HG03442 (cell line): ENCODE measurements around the gene SUMO2.
"Not testable (repeated sequence)": the region's sequence is repeated elsewhere in the genome, so short reads cannot be mapped to it uniquely, and the experiment has no call there.

Source experiments
- ATAC-seq: cut with Tn5 transposase; IDR thresholded peaks from one replicate; pipeline ENCODE4 v1.9.1; 2021; ENCODE audit warnings: mild to moderate bottlenecking, moderate library complexity; ENCODE audit not compliant: unreplicated experiment

Gene SUMO2

GRCh38 chr17:75146592-75146991 lies 36.2 kb downstream of the SUMO2 start:
- no peak for ATAC-seq

GRCh38 chr17:75144816-75145512 lies 37.8 kb downstream of the SUMO2 start:
- no peak for ATAC-seq

- ATAC-seq: no peak
Observed at GRCh38 chr17:75142236-75142971, 40.4 kb downstream of the SUMO2 start.

- ATAC-seq: no peak
Observed at GRCh38 chr17:75138519-75138918, 44.2 kb downstream of the SUMO2 start.

- ATAC-seq: not testable (repeated sequence)
Observed at GRCh38 chr17:75137762-75138161, 45.0 kb downstream of the SUMO2 start.

GRCh38 chr17:75135946-75136345 lies 46.8 kb downstream of the SUMO2 start:
- no peak for ATAC-seq

- ATAC-seq: no peak
Observed at GRCh38 chr17:75135452-75135851, 47.3 kb downstream of the SUMO2 start.

GRCh38 chr17:75133607-75134347 lies 49.0 kb downstream of the SUMO2 start:
- ATAC-seq: not testable (repeated sequence)

GRCh38 chr17:75133001-75133400 lies 49.8 kb downstream of the SUMO2 start:
- no peak for ATAC-seq

- not testable (repeated sequence) for ATAC-seq
Observed at GRCh38 chr17:75132018-75133000, 50.5 kb downstream of the SUMO2 start.

- peak; percentile 81 for ATAC-seq
Observed at GRCh38 chr17:75131278-75132017, 51.3 kb downstream of the SUMO2 start, which contains the start of gene NT5C. NT5C (minus strand) TSS chr17:75131742; CDS start chr17:75131707, 35 bp downstream.

GRCh38 chr17:75130632-75131277 lies 52.0 kb downstream of the SUMO2 start:
- no peak for ATAC-seq

- ATAC-seq: no peak
Observed at GRCh38 chr17:75130059-75130631, 52.6 kb downstream of the SUMO2 start.

GRCh38 chr17:75129576-75129975 lies 53.2 kb downstream of the SUMO2 start:
- no peak for ATAC-seq

GRCh38 chr17:75128694-75129505 lies 53.9 kb downstream of the SUMO2 start:
- ATAC-seq: no peak

GRCh38 chr17:75127936-75128335 lies 54.8 kb downstream of the SUMO2 start:
- ATAC-seq: not testable (repeated sequence)

GRCh38 chr17:75126954-75127353 lies 55.8 kb downstream of the SUMO2 start:
- no peak for ATAC-seq

- no peak for ATAC-seq
Observed at GRCh38 chr17:75125984-75126383, 56.8 kb downstream of the SUMO2 start.
